Regular cardiac myocyte (primary cell): ENCODE data around the gene AMIGO1. TPM values are rescaled to one million over a fixed set of nuclear protein-coding genes. Genes with fewer than 3 reads are reported as not detected.

ENCODE experiments used
- total RNA-seq: library from RNA; depleted of rRNA; stranded (reverse); fragments of >200 nt; gene quantifications from 2 replicates; pipeline ENCODE4 v1.2.3, GENCODE V29; 2014

The AMIGO1 gene, protein sequence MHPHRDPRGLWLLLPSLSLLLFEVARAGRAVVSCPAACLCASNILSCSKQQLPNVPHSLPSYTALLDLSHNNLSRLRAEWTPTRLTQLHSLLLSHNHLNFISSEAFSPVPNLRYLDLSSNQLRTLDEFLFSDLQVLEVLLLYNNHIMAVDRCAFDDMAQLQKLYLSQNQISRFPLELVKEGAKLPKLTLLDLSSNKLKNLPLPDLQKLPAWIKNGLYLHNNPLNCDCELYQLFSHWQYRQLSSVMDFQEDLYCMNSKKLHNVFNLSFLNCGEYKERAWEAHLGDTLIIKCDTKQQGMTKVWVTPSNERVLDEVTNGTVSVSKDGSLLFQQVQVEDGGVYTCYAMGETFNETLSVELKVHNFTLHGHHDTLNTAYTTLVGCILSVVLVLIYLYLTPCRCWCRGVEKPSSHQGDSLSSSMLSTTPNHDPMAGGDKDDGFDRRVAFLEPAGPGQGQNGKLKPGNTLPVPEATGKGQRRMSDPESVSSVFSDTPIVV
- 0.58 and 1.7 TPM in 2 replicates for total RNA-seq

DNA sequence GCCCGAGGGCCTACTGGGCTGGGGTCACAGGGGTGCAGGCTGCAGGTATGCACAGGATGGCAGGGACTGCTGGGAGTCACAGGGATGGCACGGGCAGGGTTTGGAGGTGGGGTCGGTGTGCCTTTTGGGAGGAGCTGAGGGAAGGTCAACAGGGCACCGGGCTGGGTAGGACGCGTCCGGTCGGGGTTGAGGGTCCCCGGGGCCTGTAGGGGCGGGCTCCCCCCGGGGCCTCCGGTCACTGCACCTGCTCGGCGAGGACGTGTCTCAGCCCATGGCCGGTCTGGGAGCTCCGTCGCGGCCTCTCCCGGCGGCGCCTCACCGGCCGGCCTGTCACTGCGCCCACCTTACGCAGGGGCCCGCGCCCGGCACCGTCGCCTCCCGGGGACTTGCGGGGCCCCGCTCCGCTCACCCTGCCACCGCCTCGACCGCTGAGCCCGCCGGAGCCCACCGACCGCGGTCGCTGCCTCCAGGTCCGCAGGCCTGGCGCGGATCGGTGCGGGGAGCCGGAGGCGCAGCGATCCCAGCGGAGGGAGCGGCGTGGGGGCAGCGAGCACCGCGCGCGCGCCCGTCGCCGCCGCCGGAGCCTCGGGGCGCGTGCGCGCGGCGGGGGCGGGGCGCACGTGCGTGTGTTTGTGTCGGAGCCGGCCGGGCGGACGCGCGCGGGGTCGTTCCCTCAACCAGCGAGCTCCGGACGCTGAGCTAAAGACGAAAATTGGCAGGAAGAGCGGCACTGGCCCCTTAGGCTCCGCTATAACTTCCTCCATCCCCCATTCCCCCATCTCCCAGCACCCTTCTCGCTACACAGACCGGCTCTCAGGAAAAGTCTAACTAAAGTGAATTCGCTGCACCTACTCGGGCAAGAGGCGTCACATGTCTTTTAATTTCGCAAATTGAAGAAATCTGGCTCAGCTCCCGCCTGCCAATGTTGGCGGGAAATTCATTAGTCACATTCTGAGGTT, at the start of gene AMIGO1:
Gene AMIGO1 (minus strand): TSS at position 552 of the 959 bp plus-strand sequence. CDS start 815 bp downstream, outside the sequence.

DNA sequence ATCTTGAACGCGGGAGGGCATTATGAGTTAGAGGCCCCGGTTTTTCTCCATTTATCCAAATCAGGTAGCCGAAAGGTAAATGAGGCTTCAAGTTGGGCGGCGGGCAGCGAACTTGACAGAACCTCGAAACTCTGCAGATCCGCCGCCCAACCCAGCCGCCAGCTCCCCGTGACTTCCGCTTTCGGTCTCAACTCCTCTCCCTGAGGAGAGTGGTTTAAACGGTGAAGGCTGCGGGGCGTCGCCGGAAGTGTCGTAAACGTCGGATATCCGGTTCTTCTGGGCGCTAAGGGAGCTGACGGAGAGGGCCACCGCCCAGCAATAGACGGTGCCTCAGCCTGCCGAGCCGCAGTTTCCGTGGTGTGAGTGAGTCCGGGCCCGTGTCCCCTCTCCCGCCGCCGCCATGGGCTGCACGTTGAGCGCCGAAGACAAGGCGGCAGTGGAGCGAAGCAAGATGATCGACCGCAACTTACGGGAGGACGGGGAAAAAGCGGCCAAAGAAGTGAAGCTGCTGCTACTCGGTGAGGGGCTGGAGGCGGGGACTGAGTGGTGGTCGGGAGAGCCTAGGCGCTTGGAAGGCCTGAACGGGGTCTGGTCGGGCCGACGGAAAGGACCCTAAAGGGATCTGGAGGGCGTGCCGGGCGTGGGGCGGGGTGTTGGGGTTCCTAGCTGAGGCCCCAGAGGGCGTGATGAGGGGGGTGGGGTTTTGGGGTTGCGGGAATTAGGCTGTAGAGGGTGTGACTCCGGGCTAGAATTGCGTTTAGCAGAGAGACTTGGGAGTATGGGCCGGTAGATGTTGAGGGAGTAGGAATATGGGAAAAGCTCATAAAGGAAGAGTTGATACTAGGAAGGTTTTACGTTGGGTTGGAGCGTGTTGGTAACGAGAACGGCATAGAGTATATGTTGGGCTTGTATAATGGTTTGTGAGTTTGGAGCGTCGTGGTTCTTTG, 39.1 kb upstream of the AMIGO1 start, which contains the start of gene GNAI3:
Gene GNAI3 (plus strand): TSS at position 295 of the 947 bp plus-strand sequence. CDS start 106 bp downstream, at position 401.

DNA sequence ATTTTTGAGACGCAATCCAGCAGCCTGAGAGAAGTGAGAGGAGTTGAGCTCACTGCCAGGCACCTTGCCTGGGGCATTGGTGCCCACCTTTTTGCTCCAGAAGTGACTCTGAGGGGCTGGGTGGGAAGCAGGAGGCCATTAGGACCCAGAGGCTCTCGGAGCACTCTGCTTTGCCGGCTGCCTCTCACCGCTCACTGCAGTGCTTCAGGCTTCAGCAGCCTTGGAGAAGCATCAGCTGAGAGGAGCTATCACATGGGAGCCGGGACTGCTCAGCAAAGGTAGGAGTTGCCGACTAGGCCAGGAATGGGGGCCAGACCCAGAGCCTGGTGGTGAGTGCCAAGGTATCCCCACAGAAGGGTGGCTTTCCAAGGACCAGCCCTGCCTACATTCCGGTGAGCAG, 30.1 kb upstream of the AMIGO1 start, which contains the start of gene GPR61:
Gene GPR61 (plus strand): TSS at position 197 of the 400 bp plus-strand sequence. CDS start 3,151 bp downstream, outside the sequence.

DNA sequence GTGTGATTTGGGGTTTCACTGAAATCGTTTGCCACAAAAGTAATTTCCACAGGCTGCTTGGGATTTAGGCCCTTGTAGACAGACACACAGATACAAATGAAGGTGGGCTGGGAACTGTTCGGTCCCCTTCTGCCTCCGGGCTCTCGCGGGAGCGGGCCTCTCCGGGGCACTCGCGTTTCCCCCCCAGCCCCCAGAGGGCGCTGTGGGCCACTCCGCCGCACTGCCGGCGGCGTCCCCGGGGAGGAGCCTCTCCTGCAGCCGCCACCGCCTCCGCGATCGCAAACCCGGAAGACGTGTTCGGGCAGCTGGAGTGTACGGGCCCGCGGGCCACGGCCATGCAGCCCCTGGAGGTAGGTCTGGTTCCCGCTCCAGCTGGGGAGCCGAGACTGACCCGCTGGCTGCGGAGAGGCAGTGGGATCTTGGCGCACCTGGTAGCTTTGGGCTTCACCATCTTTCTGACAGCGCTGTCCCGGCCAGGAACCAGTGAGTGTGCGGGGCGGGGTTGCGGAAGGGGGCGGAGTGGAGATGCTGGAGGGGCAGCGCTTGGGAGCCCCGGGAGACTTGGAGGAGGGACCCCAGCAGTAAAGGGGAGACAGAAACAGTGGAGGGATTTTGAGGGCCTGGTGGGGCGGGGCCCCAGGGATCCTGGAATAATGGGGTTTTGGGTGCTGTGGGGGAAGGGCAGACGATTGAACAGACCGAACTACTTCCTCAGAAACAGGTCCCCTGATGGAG, 15.6 kb downstream of the AMIGO1 start, which contains the start of gene CYB561D1:
Gene CYB561D1 (plus strand): TSS at position 290 of the 735 bp plus-strand sequence. CDS start 46 bp downstream, at position 336.

DNA sequence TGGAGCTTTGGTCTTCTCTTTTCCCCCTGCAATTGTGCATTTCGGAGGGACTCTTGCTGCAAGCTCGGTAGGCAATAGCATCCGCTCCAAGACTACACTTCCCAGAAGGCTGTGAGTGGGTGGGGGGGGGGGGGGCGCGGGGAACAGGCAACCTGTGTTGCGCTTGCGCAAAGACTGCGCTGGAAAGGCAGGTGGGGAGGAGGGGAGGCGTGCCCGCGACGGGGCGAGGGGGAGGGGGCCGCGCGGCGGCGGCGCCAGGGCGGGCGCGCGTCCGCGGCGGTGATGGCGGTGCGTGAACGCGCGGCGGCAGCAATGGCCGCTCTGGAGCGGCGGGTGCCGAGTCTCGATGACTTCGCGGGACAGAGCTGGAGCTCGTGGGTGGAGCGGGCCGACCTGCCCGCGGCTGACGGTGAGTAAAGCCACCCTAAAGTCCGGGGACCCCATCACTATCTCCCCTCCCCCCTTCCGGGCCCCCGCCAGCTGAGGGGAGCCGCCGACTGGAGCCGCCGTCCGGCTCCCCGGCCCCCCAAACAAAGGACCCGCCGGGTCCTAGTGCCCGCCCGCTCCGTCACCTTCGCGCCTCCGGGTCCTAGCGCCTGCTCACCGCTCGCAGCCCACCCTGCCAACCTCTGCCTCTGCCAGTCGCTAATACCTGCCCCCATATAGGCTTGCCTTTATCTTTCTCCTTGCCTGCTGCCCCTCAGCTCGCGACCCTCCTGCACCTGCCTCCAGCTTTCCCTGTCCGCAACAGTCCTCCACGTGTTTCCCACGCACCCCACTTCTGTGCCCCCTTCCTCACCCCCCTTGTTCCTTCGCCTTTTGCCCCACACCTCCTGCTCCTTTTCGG, 25.6 kb downstream of the AMIGO1 start, which contains the start of gene ATXN7L2:
Gene ATXN7L2 (plus strand): TSS at position 234 of the 847 bp plus-strand sequence. CDS start 49 bp downstream, at position 283.

DNA sequence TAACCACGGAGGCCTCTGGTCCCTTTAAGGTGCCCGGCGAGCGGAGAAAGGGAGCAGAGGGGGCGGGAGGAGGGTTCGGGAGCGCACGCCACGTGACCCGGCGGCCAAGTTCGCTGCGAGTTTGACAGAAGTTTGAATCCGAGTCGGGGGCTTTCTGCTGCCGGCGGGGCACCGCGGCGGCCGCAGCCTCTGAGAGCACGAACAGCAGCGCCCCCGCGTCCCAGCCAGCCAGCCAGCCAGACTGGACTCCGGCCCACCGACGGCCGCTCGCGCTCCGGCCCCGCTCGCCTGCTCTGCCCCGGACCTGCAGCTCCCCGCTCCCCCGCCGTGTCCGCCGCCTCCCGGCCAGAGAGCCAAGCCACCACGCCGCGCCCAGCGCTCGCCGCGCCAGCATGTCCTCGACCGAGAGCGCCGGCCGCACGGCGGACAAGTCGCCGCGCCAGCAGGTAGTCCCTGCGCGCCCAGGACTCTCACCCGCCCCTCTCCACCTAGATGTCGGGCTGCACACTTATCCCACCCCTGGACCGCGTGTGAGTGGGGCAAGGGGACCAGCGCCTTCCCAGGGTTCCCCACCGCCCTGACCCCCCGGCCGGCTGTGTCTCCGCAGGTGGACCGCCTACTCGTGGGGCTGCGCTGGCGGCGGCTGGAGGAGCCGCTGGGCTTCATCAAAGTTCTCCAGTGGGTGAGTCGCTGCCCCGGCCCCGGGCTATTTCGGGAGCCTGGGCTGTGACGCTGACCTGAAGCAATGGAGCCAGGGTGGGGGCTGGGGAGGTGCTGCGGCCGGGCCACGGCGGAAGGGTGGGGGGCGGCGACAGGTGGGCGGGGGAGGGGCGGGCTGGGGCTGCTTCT, 42.9 kb downstream of the AMIGO1 start, which contains the start of gene SYPL2:
Gene SYPL2 (plus strand): TSS at position 95 of the 849 bp plus-strand sequence. CDS start 298 bp downstream, at position 393.

Other genes starting within 250 kb of the AMIGO1 start
- gene PSRC1, start 226.6 kb downstream of the AMIGO1 start, total RNA-seq = 3.4 and 15.9 TPM in 2 replicates
- gene MYBPHL, start 202.7 kb downstream of the AMIGO1 start, total RNA-seq = not detected in 2 replicates
- 7.3 and 24.2 TPM in 2 replicates for gene SORT1, start 111.8 kb downstream of the AMIGO1 start, total RNA-seq
- 35.8 and 62.7 TPM in 2 replicates for gene PSMA5, start 83.3 kb downstream of the AMIGO1 start, total RNA-seq
- gene SYPL2, start 43.2 kb downstream of the AMIGO1 start, total RNA-seq = 0.19 and 0.56 TPM in 2 replicates
- gene ATXN7L2, start 25.8 kb downstream of the AMIGO1 start, total RNA-seq = 2.1 and 2.5 TPM in 2 replicates
- gene CYB561D1, start 15.6 kb downstream of the AMIGO1 start, total RNA-seq = 5.8 and 6.2 TPM in 2 replicates
- gene GPR61, start 30.1 kb upstream of the AMIGO1 start, total RNA-seq = under 0.01 TPM in 1 of 2 replicates, not detected in the other
- 15.2 and 19.9 TPM in 2 replicates for gene GNAI3, start 38.9 kb upstream of the AMIGO1 start, total RNA-seq
- gene GNAT2, start 109.9 kb upstream of the AMIGO1 start, total RNA-seq = under 0.01 TPM in 2 replicates
- gene AMPD2, start 110.1 kb upstream of the AMIGO1 start, total RNA-seq = 84.5 and 98.4 TPM in 2 replicates
- 3.5 and 7.9 TPM in 2 replicates for gene GSTM4, start 146.4 kb upstream of the AMIGO1 start, total RNA-seq
- 5.4 and 17.5 TPM in 2 replicates for gene GSTM2, start 158.3 kb upstream of the AMIGO1 start, total RNA-seq
- 7.0 TPM in 1 of 2 replicates, not detected in the other for gene GSTM1, start 178.1 kb upstream of the AMIGO1 start, total RNA-seq
- gene GSTM5, start 202.5 kb upstream of the AMIGO1 start, total RNA-seq = 0.19 and 3.9 TPM in 2 replicates
- gene GSTM3, start 231.3 kb upstream of the AMIGO1 start, total RNA-seq = 35.7 and 87.9 TPM in 2 replicates